ENCODE data around the gene FOXC2.

The FOXC2 gene

DNA sequence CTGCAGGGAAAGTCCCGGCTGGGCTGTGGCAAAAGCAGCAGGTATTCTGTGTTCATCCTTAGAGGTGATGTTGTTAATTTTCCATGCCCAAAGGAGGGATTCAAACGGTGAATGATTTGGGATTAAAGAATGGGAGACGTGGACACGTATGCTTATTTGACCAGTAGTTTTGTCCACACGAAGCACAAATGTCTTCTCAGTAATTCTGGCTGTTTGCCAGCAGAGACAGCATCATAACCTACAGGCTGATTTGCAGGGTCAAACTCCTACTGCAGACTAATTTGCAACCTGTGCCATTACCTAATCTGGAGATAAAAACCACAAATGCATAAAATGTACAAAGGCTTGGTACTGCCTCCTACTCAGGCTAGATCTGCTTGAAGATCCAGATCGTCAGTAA, 25.7 kb upstream of the FOXC2 start:
- TF ChIP-seq, protein P1, sequence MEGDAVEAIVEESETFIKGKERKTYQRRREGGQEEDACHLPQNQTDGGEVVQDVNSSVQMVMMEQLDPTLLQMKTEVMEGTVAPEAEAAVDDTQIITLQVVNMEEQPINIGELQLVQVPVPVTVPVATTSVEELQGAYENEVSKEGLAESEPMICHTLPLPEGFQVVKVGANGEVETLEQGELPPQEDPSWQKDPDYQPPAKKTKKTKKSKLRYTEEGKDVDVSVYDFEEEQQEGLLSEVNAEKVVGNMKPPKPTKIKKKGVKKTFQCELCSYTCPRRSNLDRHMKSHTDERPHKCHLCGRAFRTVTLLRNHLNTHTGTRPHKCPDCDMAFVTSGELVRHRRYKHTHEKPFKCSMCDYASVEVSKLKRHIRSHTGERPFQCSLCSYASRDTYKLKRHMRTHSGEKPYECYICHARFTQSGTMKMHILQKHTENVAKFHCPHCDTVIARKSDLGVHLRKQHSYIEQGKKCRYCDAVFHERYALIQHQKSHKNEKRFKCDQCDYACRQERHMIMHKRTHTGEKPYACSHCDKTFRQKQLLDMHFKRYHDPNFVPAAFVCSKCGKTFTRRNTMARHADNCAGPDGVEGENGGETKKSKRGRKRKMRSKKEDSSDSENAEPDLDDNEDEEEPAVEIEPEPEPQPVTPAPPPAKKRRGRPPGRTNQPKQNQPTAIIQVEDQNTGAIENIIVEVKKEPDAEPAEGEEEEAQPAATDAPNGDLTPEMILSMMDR (IDR thresholded peaks at IDR 0.05; ENCODE audit: control insufficient read depth, insufficient read depth, low read depth, low read length, missing control alignments), result no peak

DNA sequence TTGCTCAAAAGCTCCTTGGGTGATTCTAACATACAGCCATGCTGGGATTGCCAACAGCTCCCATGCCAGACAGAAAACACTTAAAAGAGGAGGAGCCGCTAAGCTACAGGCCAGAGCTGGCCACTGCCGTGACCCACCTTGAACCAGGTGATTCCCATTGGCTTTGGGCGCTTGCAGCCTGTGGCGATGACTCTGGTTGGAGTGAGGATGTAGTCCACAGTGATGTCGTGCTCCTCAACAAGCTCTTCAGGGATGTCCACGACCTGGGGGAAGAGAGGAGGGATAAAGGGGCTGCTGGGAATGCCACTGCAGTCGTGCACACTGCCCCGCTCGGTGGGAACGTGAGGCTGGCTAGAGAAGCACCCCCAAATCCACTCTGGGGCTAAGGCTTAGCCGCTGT, 25.1 kb upstream of the FOXC2 start:
- TF ChIP-seq, protein P1 (IDR thresholded peaks at IDR 0.05; ENCODE audit: control insufficient read depth, insufficient read depth, low read depth, low read length, missing control alignments), result no peak
- no peak for DNase-seq (ENCODE audit: low read depth)
- no peak overlapping the region for H3K4me3 ChIP-seq (ENCODE audit: control insufficient read depth, low read depth, low read length)

More for the DNA sequence above, 25.7 kb upstream of the FOXC2 start:
- H3K4me3 ChIP-seq (ENCODE audit: control insufficient read depth, low read depth, low read length), result no peak overlapping the region
- DNase-seq (ENCODE audit: low read depth), result no peak

DNA sequence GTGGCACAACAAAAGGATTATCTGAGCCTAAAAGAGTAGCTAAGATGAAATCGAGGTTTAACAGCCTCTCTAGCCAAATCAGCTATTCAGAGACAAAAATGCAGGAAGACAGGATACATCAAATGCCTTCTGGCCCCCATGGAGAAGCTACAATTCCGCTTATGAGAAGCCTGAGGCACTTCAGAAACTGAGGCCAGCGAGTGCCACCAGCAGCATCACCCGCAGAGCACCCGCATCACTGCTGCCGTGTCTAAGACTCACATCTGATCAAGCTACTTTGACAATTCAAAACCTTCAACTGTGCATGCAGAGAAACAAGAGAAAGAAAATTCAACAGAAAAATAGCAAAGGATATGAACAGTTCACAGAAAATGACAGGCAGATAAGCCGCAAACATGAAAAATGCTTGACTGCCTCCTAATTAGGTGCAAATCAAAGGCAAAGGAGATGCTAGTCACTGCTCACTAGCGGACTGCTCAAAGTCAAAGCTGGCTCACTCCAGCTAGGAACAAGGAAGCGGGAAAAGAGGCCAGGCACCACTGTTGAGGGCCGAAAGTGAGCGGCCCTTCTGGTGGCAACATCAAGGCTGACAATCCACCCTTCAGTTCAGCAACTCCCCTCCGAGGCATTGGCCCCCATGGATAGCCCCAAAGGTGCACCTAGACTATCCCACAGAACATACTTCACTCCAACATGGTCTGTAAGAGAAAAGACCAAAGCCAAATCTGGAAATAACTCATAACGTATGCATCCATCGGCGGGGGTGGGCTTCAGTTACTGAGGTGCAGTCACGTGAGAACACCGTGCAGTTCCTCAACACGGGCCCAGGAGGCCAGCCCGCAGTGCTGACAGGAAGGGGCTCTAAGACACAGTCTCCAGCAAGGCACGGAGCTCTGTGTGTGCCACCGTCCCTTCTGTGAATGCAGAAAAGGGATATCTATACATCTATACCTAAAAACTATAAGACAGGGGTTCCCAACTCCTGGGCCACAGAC, 23.6 kb upstream of the FOXC2 start:
- no peak for DNase-seq (ENCODE audit: low read depth)
- TF ChIP-seq, protein P1 (IDR thresholded peaks at IDR 0.05; ENCODE audit: control insufficient read depth, insufficient read depth, low read depth, low read length, missing control alignments), result no peak
- no peak overlapping the region for H3K4me3 ChIP-seq (ENCODE audit: control insufficient read depth, low read depth, low read length)

DNA sequence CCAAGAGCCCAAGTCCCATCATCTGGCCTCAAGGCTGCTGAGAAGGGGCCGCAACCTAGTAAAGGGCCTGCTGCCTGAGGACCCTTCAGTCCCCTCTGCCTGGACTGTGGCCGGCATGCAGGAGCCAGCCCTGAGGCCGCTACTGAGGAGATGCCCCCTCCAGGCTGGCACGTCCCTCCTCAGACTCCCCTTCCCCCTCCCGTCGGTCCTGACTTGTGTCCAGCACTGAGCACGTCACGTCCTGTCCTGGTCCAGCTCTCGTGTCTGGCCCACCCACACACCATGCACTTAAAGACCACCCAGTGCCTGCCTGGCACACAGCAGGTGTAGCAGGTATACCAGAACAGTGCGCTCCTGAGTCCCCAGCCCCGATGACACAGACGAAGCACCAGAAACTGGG, 21.1 kb upstream of the FOXC2 start:
- H3K4me3 ChIP-seq (ENCODE audit: control insufficient read depth, low read depth, low read length), result no peak overlapping the region
- TF ChIP-seq, protein P1 (IDR thresholded peaks at IDR 0.05; ENCODE audit: control insufficient read depth, insufficient read depth, low read depth, low read length, missing control alignments), result no peak
- DNase-seq (ENCODE audit: low read depth), result no peak

DNA sequence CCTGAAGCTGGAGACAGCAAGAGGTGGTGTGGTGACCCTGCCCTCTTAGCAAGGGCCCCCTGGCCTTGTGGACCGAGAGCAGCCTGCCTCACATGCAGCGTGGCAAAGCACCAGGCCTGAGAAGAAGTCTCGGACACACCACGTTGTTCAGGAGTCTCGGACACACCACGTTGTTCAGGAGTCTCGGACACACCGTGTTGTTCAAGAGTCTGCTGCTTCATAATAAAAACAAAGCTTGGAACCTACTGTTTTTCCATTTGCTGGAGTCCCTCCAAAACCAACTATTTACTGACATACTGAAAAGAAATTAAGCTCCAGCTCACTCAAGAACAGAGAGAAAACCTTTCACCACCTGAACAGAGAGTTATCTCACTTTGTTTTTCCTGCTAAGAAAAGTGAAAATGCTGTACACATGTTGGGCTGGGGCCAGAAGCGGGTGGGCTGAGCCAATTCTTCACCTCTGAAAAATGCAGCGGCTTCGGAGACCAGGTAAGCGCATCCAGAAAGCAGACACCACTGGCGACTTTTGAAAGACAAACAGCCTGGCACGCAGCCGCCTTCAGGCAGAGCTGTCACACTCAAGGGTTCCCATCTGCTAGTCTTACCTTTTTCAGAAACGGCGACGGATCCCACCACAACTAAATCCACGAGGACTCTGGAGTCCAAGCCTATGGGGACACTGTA, 20.5 kb upstream of the FOXC2 start:
- TF ChIP-seq, protein P1 (IDR thresholded peaks at IDR 0.05; ENCODE audit: control insufficient read depth, insufficient read depth, low read depth, low read length, missing control alignments), result no peak
- no peak for DNase-seq (ENCODE audit: low read depth)
- no peak overlapping the region for H3K4me3 ChIP-seq (ENCODE audit: control insufficient read depth, low read depth, low read length)

DNA sequence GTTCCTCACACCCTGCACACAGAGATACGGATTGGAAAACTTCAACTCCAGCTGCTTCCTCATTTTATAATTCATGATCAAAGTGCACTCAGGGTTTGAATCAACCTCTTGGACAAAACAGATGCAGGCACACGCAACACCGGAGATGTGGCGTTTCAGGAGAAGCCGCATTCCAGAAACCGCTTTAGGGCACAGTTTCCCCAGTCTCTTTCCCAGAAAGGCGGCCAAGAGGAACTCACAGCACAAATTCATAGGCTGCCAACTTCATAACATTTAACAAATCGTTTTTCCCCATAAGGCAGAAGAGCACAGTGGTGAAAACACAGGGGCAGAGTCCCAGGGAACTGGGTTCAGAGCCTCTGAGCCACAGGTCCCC, 20.0 kb upstream of the FOXC2 start:
- DNase-seq (ENCODE audit: low read depth), result no peak
- H3K4me3 ChIP-seq (ENCODE audit: control insufficient read depth, low read depth, low read length), result no peak overlapping the region
- TF ChIP-seq, protein P1 (IDR thresholded peaks at IDR 0.05; ENCODE audit: control insufficient read depth, insufficient read depth, low read depth, low read length, missing control alignments), result no peak
